SIG-M5 treated with dmso at 0.1 percent for 504 hours (cell line): Measurements from ENCODE around the gene PSME2.

ENCODE experiments used
- DNase-seq: peaks from one replicate; lab custom pipeline; 2025; ENCODE audit not compliant: unreplicated experiment; lab: John Stamatoyannopoulos, UW

The PSME2 gene

GRCh38 chr14:24095271-24096068 is 50.9 kb downstream of the PSME2 start:
- DNase-seq, result peak; percentile 62

GRCh38 chr14:24094841-24095270 is 51.6 kb downstream of the PSME2 start:
- peak; percentile 8 for DNase-seq

GRCh38 chr14:24093901-24094840 is 52.2 kb downstream of the PSME2 start, which contains the start of gene PCK2:
PCK2 (plus strand) TSS chr14:24094311; CDS start chr14:24094406, 95 bp downstream.
- DNase-seq, result peak; percentile 91
